Measurements from ENCODE around the gene CLC. TPM values are rescaled to one million over a fixed set of nuclear protein-coding genes. Genes with fewer than 3 reads are reported as not detected.

The CLC gene
- total RNA-seq, 1 donor from 2014 or later = not detected

- Mint-ChIP-seq H3K4me3 (no peak overlapping the region), H3K4me1 (no peaks in the 10 kb centered on the region), H3K36me3 (no peaks in the 10 kb centered on the region), H3K27me3 (ENCODE audit: insufficient read depth, low read depth) (peaks cover 6% of the 10 kb centered on the region), H3K9me3 (no peaks in the 10 kb centered on the region), H3K27ac (no peak overlapping the region)
- no peak overlapping the region for H3K27ac ChIP-seq
- no peaks in the 10 kb centered on the region for H3K36me3 ChIP-seq
- H3K9me3 ChIP-seq (ENCODE audit: low read depth) = no peaks in the 10 kb centered on the region
- H4K20me1 ChIP-seq (ENCODE audit: low read depth) = no peaks in the 10 kb centered on the region
- H3K79me2 ChIP-seq (ENCODE audit: low read depth) = no peaks in the 10 kb centered on the region
- no peak overlapping the region for H3K9ac ChIP-seq
- no peak overlapping the region for H2AFZ ChIP-seq (replicated peaks)
- H3F3A ChIP-seq (ENCODE audit: low read depth) = no peaks in the 10 kb centered on the region
- H3K4me1 ChIP-seq = no peaks in the 10 kb centered on the region
- TF ChIP-seq EZH2 (IDR thresholded peaks at IDR 0.05) = no peak
- TF ChIP-seq CTCF (IDR thresholded peaks at IDR 0.05) = no peak
- no peak for TF ChIP-seq EZH2phosphoT487 (IDR thresholded peaks at IDR 0.05)
- no peak overlapping the region for H3K4me2 ChIP-seq
- no peak overlapping the region for H3K4me3 ChIP-seq
- DNase-seq (ENCODE audit: low spot score) = no peak
- no peaks in the 10 kb centered on the region for H3K27me3 ChIP-seq
Measured at GRCh38 chr19:39736088-39736487, 1.7 kb downstream of the CLC start.

GRCh38 chr19:39735688-39736087, 2.1 kb downstream of the CLC start:
- H3K4me3 Mint-ChIP-seq = no peak overlapping the region
- no peak overlapping the region for H3K27ac Mint-ChIP-seq
- no peaks in the 10 kb centered on the region for H3K4me1 Mint-ChIP-seq

GRCh38 chr19:39733841-39734240, 4.0 kb downstream of the CLC start:
- TF ChIP-seq CTCF (IDR thresholded peaks at IDR 0.05) = no peak
- H3K27me3 ChIP-seq = no peaks in the 10 kb centered on the region
- H3K27ac Mint-ChIP-seq = no peak overlapping the region

More at GRCh38 chr19:39735688-39736087, 2.1 kb downstream of the CLC start:
- no peak overlapping the region for H3K4me3 ChIP-seq
- no peaks in the 10 kb centered on the region for H3K79me2 ChIP-seq (ENCODE audit: low read depth)
- Mint-ChIP-seq H3K9me3 (no peaks in the 10 kb centered on the region), H3K36me3 (no peaks in the 10 kb centered on the region), H3K27me3 (ENCODE audit: insufficient read depth, low read depth) (peaks cover 6% of the 10 kb centered on the region)
- DNase-seq (ENCODE audit: low spot score) = no peak
- H3K9ac ChIP-seq = no peak overlapping the region
- H3K27ac ChIP-seq = no peak overlapping the region
- no peaks in the 10 kb centered on the region for H3K27me3 ChIP-seq
- H3K36me3 ChIP-seq = no peaks in the 10 kb centered on the region
- H4K20me1 ChIP-seq (ENCODE audit: low read depth) = no peaks in the 10 kb centered on the region
- H2AFZ ChIP-seq (replicated peaks) = no peak overlapping the region
- H3K9me3 ChIP-seq (ENCODE audit: low read depth) = no peaks in the 10 kb centered on the region
- no peaks in the 10 kb centered on the region for H3F3A ChIP-seq (ENCODE audit: low read depth)
- no peaks in the 10 kb centered on the region for H3K4me1 ChIP-seq
- H3K4me2 ChIP-seq = no peak overlapping the region
- TF ChIP-seq EZH2phosphoT487 (IDR thresholded peaks at IDR 0.05) (no peak), EZH2 (IDR thresholded peaks at IDR 0.05) (no peak), CTCF (IDR thresholded peaks at IDR 0.05) (no peak)

More at GRCh38 chr19:39733841-39734240, 4.0 kb downstream of the CLC start:
- Histone ChIP-seq H3K4me3 (no peak overlapping the region), H3K4me2 (no peak overlapping the region), H2AFZ (replicated peaks) (no peak overlapping the region), H3K79me2 (ENCODE audit: low read depth) (no peaks in the 10 kb centered on the region), H3K9me3 (ENCODE audit: low read depth) (no peaks in the 10 kb centered on the region), H3F3A (ENCODE audit: low read depth) (no peaks in the 10 kb centered on the region), H3K36me3 (no peaks in the 10 kb centered on the region), H3K4me1 (no peaks in the 10 kb centered on the region), H4K20me1 (ENCODE audit: low read depth) (no peaks in the 10 kb centered on the region), H3K9ac (no peak overlapping the region), H3K27ac (no peak overlapping the region)
- DNase-seq (ENCODE audit: low spot score) = no peak
- Mint-ChIP-seq H3K27me3 (ENCODE audit: insufficient read depth, low read depth) (peaks cover 6% of the 10 kb centered on the region), H3K36me3 (no peaks in the 10 kb centered on the region), H3K4me3 (no peak overlapping the region), H3K4me1 (no peaks in the 10 kb centered on the region), H3K9me3 (no peaks in the 10 kb centered on the region)
